Esophagus muscularis mucosa (tissue), 4 donors: ENCODE measurements around the gene DPH3. TPM values are rescaled to one million over a fixed set of nuclear protein-coding genes. Genes with fewer than 3 reads are reported as not detected.

Experiments used
- DNase-seq: peaks from one replicate; pipeline ENCODE4 v3.0.0-alpha.2; 2017; ENCODE audit errors: extremely low spot score
- H3K27ac ChIP-seq, 4 donors: fragments of 200-600 bp; sonication (generic); replicated peaks in 1 of 4; 1 replicate in 3 of 4; 2 replicates in 1 of 4; pipeline ENCODE4 v1.5.1; 2016 to 2019; ENCODE audit warnings: mild to moderate bottlenecking in 1 of 4
- H3K27me3 ChIP-seq, 4 donors: fragments of 200-600 bp; sonication (generic); one replicate each; pipeline versions ENCODE4 v1.5.1 to v1.6.0; 2016 to 2019
- H3K36me3 ChIP-seq, 4 donors: fragments of 200-600 bp; sonication (generic); one replicate each; pipeline ENCODE4 v1.5.1; 2016 to 2019
- H3K4me1 ChIP-seq, 4 donors: fragments of 200-600 bp; sonication (generic); one replicate each; pipeline ENCODE4 v1.5.1; 2016 to 2019
- H3K4me3 ChIP-seq, 4 donors: fragments of 200-600 bp; sonication (generic); 1 replicate in 2 of 4; 2 replicates in 2 of 4; pipeline ENCODE4 v1.5.1; 2016 to 2019; ENCODE audit warnings: mild to moderate bottlenecking in 4 of 4, moderate library complexity in 1 of 4
- H3K9me3 ChIP-seq, 4 donors: fragments of 200-600 bp; sonication (generic); 1 replicate in 3 of 4; 2 replicates in 1 of 4; pipeline ENCODE4 v1.5.1; 2016 to 2019
- EP300 ChIP-seq: sonication (generic); formaldehyde crosslinking; IDR thresholded peaks from one replicate; pipeline ENCODE4 v1.6.1; 2017; ENCODE audit warnings: antibody characterized with exemption
- POLR2A ChIP-seq: fragments of 450-650 bp; IDR thresholded peaks from one replicate; pipeline ENCODE4 v1.6.1; 2017; ENCODE audit warnings: antibody characterized with exemption, moderate library complexity, mild to moderate bottlenecking, low read depth
- POLR2AphosphoS5 ChIP-seq, 2 donors: sonication (generic); formaldehyde crosslinking; IDR thresholded peaks; one replicate each; pipeline ENCODE4 v1.6.1; 2017; ENCODE audit warnings: antibody characterized with exemption in 2 of 2
- WGBS: methylation state at CpG from one replicate; pipeline ENCODE4 v1.1.5; 2018; 5-methylcytosine and 5-hydroxymethylcytosine counted together
- intact Hi-C: fragments of 100-400 bp; cut with DNase I; formaldehyde crosslinking; loops from one replicate; pipeline ENCODE4 v1.15.1; 2023
- total RNA-seq, 4 donors: library from RNA; depleted of rRNA; stranded (reverse); fragments of >200 nt; gene quantifications; one replicate each; pipeline versions ENCODE4 v1.1.0 to v1.2.1, GENCODE V29; 2016
- TF ChIP-seq, protein P1 (sequence below), 3 experiments: fragments of 200-600 bp in 2 of 3; fragments of 450-650 bp in 1 of 3; sonication (generic) in 2 of 3; IDR thresholded peaks; one replicate each; pipeline ENCODE4 v1.5.1; 2017 to 2019; ENCODE audit warnings: antibody characterized with exemption in 3 of 3, mild to moderate bottlenecking in 2 of 3, moderate library complexity in 1 of 3

The DPH3 gene
- total RNA-seq, 4 donors from 2014 or later, result 27.2 to 50.7 (median 37.6) TPM

DNA sequence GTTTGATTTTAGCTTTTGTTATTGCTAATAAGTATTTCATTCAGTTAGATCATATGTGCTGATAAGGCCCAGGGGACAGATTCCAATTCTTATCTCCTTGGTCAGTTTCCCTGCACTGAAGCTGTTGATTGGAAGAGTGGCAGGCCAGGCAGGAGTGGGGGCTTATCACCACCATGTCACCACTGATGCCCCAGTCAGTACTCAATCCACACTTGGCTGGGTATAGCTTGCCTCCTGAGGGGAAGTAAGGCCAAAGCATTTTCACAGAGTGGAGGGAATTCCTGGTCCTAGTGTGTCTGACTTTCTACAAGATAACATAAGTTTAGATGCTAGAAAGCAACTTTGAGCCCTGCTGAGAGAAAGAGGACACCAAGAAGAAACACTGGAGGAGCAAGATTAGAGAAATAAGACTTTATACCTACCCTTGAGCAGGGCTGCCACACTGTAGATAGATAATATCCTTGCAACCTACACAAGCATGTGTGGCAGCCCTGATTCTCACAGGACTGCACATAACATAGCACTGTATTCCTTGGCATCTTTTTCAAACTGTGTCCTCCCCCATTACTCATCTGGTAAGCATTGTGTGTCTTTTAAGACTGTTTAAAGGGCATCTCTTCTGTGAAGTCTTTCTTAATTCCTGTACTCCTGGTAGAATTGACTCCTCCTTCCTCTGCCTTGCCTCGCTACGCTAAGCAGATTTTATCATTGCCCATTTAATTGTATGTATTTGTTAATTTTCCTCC is 24.6 kb upstream of the DPH3 start:
- Histone ChIP-seq H3K4me1 (peaks cover 25 to 55% (median 44%) of the 10 kb centered on the region in 4 donors), H3K27ac (peak overlapping the region; percentile 18 to 56 (median 32)), H3K4me3 (no peak overlapping the region), H3K36me3 (peaks cover 0 to 21% (median 0%) of the 10 kb centered on the region in 4 donors), H3K9me3 (no peaks in the 10 kb centered on the region), H3K27me3 (no peaks in the 10 kb centered on the region)
- WGBS, result 84% methylated on average over 2 of the region's 2 CpGs
- TF ChIP-seq, protein P1, sequence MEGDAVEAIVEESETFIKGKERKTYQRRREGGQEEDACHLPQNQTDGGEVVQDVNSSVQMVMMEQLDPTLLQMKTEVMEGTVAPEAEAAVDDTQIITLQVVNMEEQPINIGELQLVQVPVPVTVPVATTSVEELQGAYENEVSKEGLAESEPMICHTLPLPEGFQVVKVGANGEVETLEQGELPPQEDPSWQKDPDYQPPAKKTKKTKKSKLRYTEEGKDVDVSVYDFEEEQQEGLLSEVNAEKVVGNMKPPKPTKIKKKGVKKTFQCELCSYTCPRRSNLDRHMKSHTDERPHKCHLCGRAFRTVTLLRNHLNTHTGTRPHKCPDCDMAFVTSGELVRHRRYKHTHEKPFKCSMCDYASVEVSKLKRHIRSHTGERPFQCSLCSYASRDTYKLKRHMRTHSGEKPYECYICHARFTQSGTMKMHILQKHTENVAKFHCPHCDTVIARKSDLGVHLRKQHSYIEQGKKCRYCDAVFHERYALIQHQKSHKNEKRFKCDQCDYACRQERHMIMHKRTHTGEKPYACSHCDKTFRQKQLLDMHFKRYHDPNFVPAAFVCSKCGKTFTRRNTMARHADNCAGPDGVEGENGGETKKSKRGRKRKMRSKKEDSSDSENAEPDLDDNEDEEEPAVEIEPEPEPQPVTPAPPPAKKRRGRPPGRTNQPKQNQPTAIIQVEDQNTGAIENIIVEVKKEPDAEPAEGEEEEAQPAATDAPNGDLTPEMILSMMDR (IDR thresholded peaks at IDR 0.05), result no peak
- TF ChIP-seq EP300, result no peak
- intact Hi-C loops, result loop anchor here (2.0 kb wide), 1 partner anchor 261 kb away; no protein-coding TSS in a partner anchor
- DNase-seq, result no peak

DNA sequence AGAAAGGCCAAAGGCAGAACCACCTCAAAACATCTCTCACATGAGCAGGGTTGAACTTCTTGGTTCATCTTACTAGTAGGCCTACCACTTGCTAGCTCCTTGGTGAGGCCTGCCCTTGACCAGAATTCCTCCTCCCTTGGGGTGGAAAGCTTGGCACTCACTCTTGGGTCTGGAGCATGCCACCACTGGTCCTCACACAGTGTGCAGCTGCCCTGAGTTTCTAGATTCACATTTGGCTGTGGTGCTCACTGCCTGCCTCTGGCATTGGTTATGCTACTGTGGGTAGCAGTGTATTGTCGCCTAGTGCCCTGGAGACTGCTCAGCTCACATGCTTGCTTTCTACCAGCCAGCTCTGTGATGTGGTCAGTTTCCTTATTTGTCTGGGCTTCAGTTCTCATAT is 23.9 kb upstream of the DPH3 start:
- Histone ChIP-seq H3K4me1 (peaks cover 25 to 55% (median 44%) of the 10 kb centered on the region in 4 donors), H3K27me3 (no peaks in the 10 kb centered on the region), H3K4me3 (no peak overlapping the region), H3K9me3 (no peaks in the 10 kb centered on the region), H3K27ac (peak overlapping the region; percentile 18 to 56 (median 32)), H3K36me3 (peaks cover 0 to 27% (median 0%) of the 10 kb centered on the region in 4 donors)
- DNase-seq, result no peak
- intact Hi-C loops, result loop anchor here (2.0 kb wide), 1 partner anchor 262 kb away; no protein-coding TSS in a partner anchor
- WGBS, result 17% methylated on average over 1 of the region's 1 CpG
- TF ChIP-seq POLR2A (no peak), POLR2AphosphoS5 (IDR thresholded peaks at IDR 0.05) (no peak), EP300 (no peak)

DNA sequence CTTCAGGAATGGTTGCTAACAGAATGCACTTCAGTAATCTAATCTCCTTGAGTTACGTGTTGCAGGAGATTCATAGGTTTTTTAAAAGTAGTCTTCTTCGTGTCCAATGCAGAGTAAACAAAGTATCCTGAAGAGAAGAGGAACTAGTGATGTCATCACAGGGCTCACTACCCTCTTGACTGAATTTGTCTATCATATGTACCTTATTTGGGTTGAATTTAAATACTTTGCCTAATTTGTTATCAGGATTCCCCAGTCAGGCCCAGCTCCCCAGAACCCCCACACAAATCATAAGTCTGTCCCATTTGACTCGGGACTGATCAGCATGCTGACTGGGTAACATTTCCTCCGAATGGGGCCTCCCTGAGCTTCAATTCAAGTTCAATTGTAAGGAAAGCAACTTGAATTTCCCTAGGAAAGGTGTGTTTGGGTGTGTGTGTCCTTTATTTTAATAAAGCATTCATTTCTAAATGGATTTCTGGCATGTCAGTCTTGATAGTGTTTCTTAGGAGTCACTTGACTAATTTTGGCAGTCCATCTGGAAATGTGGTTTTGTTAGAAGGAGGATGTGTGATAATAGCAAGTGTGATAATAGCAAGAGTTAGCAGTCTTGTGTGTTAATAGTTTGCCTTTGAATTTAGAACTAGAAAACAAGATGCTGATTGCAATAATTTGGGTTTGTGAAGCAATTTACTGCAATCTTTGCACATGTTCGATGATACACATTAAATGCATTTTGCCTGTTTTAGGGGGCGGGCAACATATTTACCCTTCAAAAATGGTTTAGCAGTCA is 22.2 kb upstream of the DPH3 start:
- no peak for DNase-seq
- 59% methylated on average over 6 of the region's 6 CpGs for WGBS
- Histone ChIP-seq H3K27me3 (no peaks in the 10 kb centered on the region), H3K36me3 (peaks cover 0 to 41% (median 3%) of the 10 kb centered on the region in 4 donors), H3K9me3 (no peaks in the 10 kb centered on the region), H3K4me1 (peaks cover 25 to 55% (median 44%) of the 10 kb centered on the region in 4 donors), H3K4me3 (no peak overlapping the region), H3K27ac (peak overlapping the region in 3 of 4 donors; percentile 33 to 56 (median 49))
- intact Hi-C loops, result no loop called here
- TF ChIP-seq, protein P1 (IDR thresholded peaks at IDR 0.05), result no peak
- TF ChIP-seq POLR2A, result no peak
- no peak for TF ChIP-seq EP300
- TF ChIP-seq POLR2AphosphoS5 (IDR thresholded peaks at IDR 0.05), result no peak

DNA sequence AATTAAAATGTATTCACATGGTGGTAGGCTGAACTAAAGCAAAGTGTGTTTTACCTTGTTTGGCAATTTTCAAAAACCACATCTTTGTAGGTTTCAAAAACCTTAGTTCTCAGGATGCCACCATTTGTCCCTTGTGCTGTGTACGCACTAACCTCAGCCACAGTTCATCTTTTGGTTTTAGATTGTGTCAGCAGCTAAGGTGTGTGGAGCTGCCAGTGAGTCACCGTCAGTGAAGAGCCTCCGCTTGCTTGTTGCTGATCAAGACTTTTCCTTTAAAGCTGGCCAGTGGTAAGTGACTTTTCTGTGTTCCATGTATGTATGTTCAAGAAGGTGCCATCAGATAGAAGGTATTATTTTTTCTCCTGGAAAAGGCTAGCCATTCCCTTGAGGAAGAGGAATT is 21.4 kb upstream of the DPH3 start:
- Histone ChIP-seq H3K27ac (peak overlapping the region in 3 of 4 donors; percentile 33 to 49 (median 40)), H3K27me3 (no peaks in the 10 kb centered on the region), H3K36me3 (peaks cover 0 to 41% (median 3%) of the 10 kb centered on the region in 4 donors), H3K9me3 (no peaks in the 10 kb centered on the region), H3K4me3 (no peak overlapping the region), H3K4me1 (peaks cover 22 to 55% (median 43%) of the 10 kb centered on the region in 4 donors)
- TF ChIP-seq POLR2AphosphoS5 (IDR thresholded peaks at IDR 0.05) (no peak), POLR2A (no peak), EP300 (no peak)
- TF ChIP-seq, protein P1 (IDR thresholded peaks at IDR 0.05), result no peak
- intact Hi-C loops, result no loop called here
- no peak for DNase-seq
- WGBS, result 94% methylated on average over 3 of the region's 3 CpGs

GRCh38 chr3:16284633-16285032 is 19.9 kb upstream of the DPH3 start:
- intact Hi-C loops, result no loop called here
- 100% methylated on average over 1 of the region's 1 CpG for WGBS

More at GRCh38 chr3:16284633-16285032, 19.9 kb upstream of the DPH3 start:
- Histone ChIP-seq H3K27ac (no peak overlapping the region), H3K36me3 (peaks cover 0 to 41% (median 3%) of the 10 kb centered on the region in 4 donors), H3K4me1 (peaks cover 9 to 42% (median 35%) of the 10 kb centered on the region in 4 donors), H3K9me3 (no peaks in the 10 kb centered on the region), H3K27me3 (no peaks in the 10 kb centered on the region), H3K4me3 (no peak overlapping the region)
- DNase-seq, result no peak
- no peak for TF ChIP-seq POLR2AphosphoS5 (IDR thresholded peaks at IDR 0.05)
